SK-N-SH treated with all-trans-retinoic acid at 6 μM for 48 hours (cell line): ENCODE data around the gene ELAVL1.
A peak's percentile ranks its signal among the peaks of the same experiment; 100 is the strongest.

Experiments
- ATAC-seq: fragments of 200-7000 bp; cut with Tn5 transposase; 3 replicates; pipeline ENCODE4 v1.9.1; 2020; ENCODE audit warnings: mild to moderate bottlenecking, moderate library complexity
- ARNTL ChIP-seq: fragments of 450-650 bp; formaldehyde crosslinking; IDR thresholded peaks from 2 replicates; pipeline ENCODE4 v1.5.0; 2020; ENCODE audit warnings: low read depth, mild to moderate bottlenecking, moderate library complexity, borderline replicate concordance
- BACH2 ChIP-seq: fragments of 250-450 bp; sonication (Bioruptor Pico); IDR thresholded peaks from 2 replicates; pipeline ENCODE4 v1.9.0; 2021; ENCODE audit warnings: mild to moderate bottlenecking, borderline replicate concordance
- CREB5 ChIP-seq: fragments of 250-450 bp; sonication (Bioruptor Pico); IDR thresholded peaks from 2 replicates; pipeline ENCODE4 v1.5.1; 2020; ENCODE audit warnings: low read depth, mild to moderate bottlenecking, moderate library complexity
- CSDC2 ChIP-seq: fragments of 250-450 bp; sonication (Bioruptor Pico); IDR thresholded peaks from 2 replicates; pipeline ENCODE4 v1.5.0; 2020; ENCODE audit warnings: mild to moderate bottlenecking, moderate library complexity
- CSRNP3 ChIP-seq: fragments of 250-450 bp; sonication (Bioruptor Pico); IDR thresholded peaks from 2 replicates; pipeline ENCODE4 v1.5.1; 2021; ENCODE audit warnings: mild to moderate bottlenecking, moderate library complexity
- ESRRG ChIP-seq: fragments of 250-450 bp; sonication (Bioruptor Pico); IDR thresholded peaks from 2 replicates; pipeline ENCODE4 v1.6.1; 2021; ENCODE audit warnings: mild to moderate bottlenecking
- GLIS3 ChIP-seq: fragments of 250-450 bp; sonication (Bioruptor Pico); IDR thresholded peaks from 2 replicates; pipeline ENCODE4 v1.5.0; 2020; ENCODE audit warnings: mild to moderate bottlenecking, moderate library complexity
- ISL1 ChIP-seq: fragments of 250-450 bp; sonication (Bioruptor Pico); IDR thresholded peaks from 2 replicates; pipeline ENCODE4 v2.1.2; 2022; ENCODE audit warnings: mild to moderate bottlenecking, moderate library complexity
- OSR1 ChIP-seq: fragments of 250-450 bp; sonication (Bioruptor Pico); IDR thresholded peaks from 2 replicates; pipeline ENCODE4 v1.8.0; 2022; ENCODE audit warnings: moderate library complexity, mild to moderate bottlenecking, inconsistent platforms
- PATZ1 ChIP-seq: fragments of 250-450 bp; sonication (Bioruptor Pico); IDR thresholded peaks from 2 replicates; pipeline ENCODE4 v1.8.0; 2020; ENCODE audit warnings: mild to moderate bottlenecking, moderate library complexity, borderline replicate concordance
- PPARA ChIP-seq: fragments of 250-450 bp; sonication (Bioruptor Pico); IDR thresholded peaks from 2 replicates; pipeline ENCODE4 v1.5.0; 2020; ENCODE audit warnings: mild to moderate bottlenecking, borderline replicate concordance
- RARB ChIP-seq: fragments of 250-450 bp; sonication (Bioruptor Pico); IDR thresholded peaks from 2 replicates; pipeline ENCODE4 v1.8.0; 2021; ENCODE audit warnings: mild to moderate bottlenecking, moderate library complexity
- SNAI2 ChIP-seq: fragments of 250-450 bp; sonication (Bioruptor Pico); IDR thresholded peaks from 2 replicates; pipeline ENCODE4 v1.5.0; 2020; ENCODE audit warnings: mild to moderate bottlenecking, moderate library complexity
- TOX ChIP-seq: fragments of 250-450 bp; sonication (Bioruptor Pico); IDR thresholded peaks from 2 replicates; pipeline ENCODE4 v1.8.0; 2021; ENCODE audit warnings: mild to moderate bottlenecking, moderate library complexity, borderline replicate concordance
- TSHZ2 ChIP-seq: fragments of 250-450 bp; sonication (Bioruptor Pico); IDR thresholded peaks from 2 replicates; pipeline ENCODE4 v1.5.0; 2020; ENCODE audit warnings: mild to moderate bottlenecking, moderate library complexity
- ZFP3 ChIP-seq: fragments of 250-450 bp; sonication (Bioruptor Pico); IDR thresholded peaks from 2 replicates; pipeline ENCODE4 v1.5.0; 2020; ENCODE audit warnings: mild to moderate bottlenecking, moderate library complexity
- ZFP30 ChIP-seq: fragments of 450-650 bp; formaldehyde crosslinking; IDR thresholded peaks from 2 replicates; pipeline ENCODE4 v1.5.0; 2022; ENCODE audit warnings: mild to moderate bottlenecking, moderate library complexity
- ZNF565 ChIP-seq: fragments of 450-650 bp; formaldehyde crosslinking; conservative IDR thresholded peaks from 2 replicates; pipeline ENCODE4 v1.5.0; 2020; ENCODE audit warnings: low read depth, mild to moderate bottlenecking, moderate library complexity
- ZNF70 ChIP-seq: fragments of 450-650 bp; formaldehyde crosslinking; IDR thresholded peaks from 2 replicates; pipeline ENCODE4 v1.5.0; 2020; ENCODE audit warnings: mild to moderate bottlenecking, moderate library complexity
- ZNF8 ChIP-seq: fragments of 450-650 bp; formaldehyde crosslinking; IDR thresholded peaks from 2 replicates; pipeline ENCODE4 v1.5.0; 2020; ENCODE audit warnings: mild to moderate bottlenecking, moderate library complexity
- TF ChIP-seq, protein P1 (sequence below): fragments of 250-450 bp; sonication (Bioruptor Pico); IDR thresholded peaks from 2 replicates; pipeline ENCODE4 v1.8.0; 2021; ENCODE audit warnings: low read depth, mild to moderate bottlenecking, moderate library complexity, borderline replicate concordance

ELAVL1 gene

GRCh38 chr19:8017808-8018207 lies 12.4 kb upstream of the ELAVL1 start:
- TF ChIP-seq ISL1 (no peak), ZNF565 (CRISPR knock-in tag) (no peak), ARNTL (CRISPR knock-in tag) (no peak), ESRRG (CRISPR knock-in tag) (no peak), RARB (CRISPR knock-in tag) (no peak), ZFP30 (no peak), TOX (no peak), ZNF8 (CRISPR knock-in tag) (no peak), TSHZ2 (CRISPR knock-in tag) (no peak), CREB5 (CRISPR knock-in tag) (no peak)
- TF ChIP-seq, protein P1, sequence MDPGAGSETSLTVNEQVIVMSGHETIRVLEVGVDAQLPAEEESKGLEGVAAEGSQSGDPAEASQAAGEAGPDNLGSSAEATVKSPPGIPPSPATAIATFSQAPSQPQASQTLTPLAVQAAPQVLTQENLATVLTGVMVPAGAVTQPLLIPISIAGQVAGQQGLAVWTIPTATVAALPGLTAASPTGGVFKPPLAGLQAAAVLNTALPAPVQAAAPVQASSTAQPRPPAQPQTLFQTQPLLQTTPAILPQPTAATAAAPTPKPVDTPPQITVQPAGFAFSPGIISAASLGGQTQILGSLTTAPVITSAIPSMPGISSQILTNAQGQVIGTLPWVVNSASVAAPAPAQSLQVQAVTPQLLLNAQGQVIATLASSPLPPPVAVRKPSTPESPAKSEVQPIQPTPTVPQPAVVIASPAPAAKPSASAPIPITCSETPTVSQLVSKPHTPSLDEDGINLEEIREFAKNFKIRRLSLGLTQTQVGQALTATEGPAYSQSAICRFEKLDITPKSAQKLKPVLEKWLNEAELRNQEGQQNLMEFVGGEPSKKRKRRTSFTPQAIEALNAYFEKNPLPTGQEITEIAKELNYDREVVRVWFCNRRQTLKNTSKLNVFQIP = no peak
- no peak for ATAC-seq

- peak; percentile 3; the same call in 2 of the 3 replicates for ATAC-seq
- TF ChIP-seq TOX (no peak), ISL1 (no peak), GLIS3 (no peak), SNAI2 (CRISPR knock-in tag) (no peak), ESRRG (CRISPR knock-in tag) (no peak), PATZ1 (no peak), PPARA (CRISPR knock-in tag) (no peak), RARB (CRISPR knock-in tag) (no peak), CSRNP3 (CRISPR knock-in tag) (no peak), ZNF70 (CRISPR knock-in tag) (no peak), BACH2 (no peak), ZNF565 (CRISPR knock-in tag) (no peak), ZFP3 (no peak)
Observed at GRCh38 chr19:8004723-8005513, 523 bp downstream of the ELAVL1 start.

GRCh38 chr19:8004001-8004400 lies 1.4 kb downstream of the ELAVL1 start:
- TF ChIP-seq BACH2 = no peak
- no peak for TF ChIP-seq OSR1 (CRISPR knock-in tag)
- no peak for TF ChIP-seq CSDC2
- no peak for TF ChIP-seq ISL1
- TF ChIP-seq ZNF70 (CRISPR knock-in tag) = no peak
- TF ChIP-seq ZFP3 = no peak
- no peak for TF ChIP-seq ZNF8 (CRISPR knock-in tag)
- no peak for TF ChIP-seq RARB (CRISPR knock-in tag)
- no peak for TF ChIP-seq ZNF565 (CRISPR knock-in tag)
- TF ChIP-seq PATZ1 = no peak
- ATAC-seq = no peak
